HG02798 (cell line): ENCODE results near the gene JPH4.
A peak's percentile ranks its signal among the peaks of the same experiment; 100 is the strongest.
"Not testable (repeated sequence)": the region's sequence is repeated elsewhere in the genome, so short reads cannot be mapped to it uniquely, and the experiment has no call there.

Experiments
- ATAC-seq: cut with Tn5 transposase; IDR thresholded peaks from one replicate; pipeline ENCODE4 v1.9.1; 2021; ENCODE audit warnings: mild to moderate bottlenecking; ENCODE audit not compliant: unreplicated experiment, poor library complexity

JPH4 gene

DNA sequence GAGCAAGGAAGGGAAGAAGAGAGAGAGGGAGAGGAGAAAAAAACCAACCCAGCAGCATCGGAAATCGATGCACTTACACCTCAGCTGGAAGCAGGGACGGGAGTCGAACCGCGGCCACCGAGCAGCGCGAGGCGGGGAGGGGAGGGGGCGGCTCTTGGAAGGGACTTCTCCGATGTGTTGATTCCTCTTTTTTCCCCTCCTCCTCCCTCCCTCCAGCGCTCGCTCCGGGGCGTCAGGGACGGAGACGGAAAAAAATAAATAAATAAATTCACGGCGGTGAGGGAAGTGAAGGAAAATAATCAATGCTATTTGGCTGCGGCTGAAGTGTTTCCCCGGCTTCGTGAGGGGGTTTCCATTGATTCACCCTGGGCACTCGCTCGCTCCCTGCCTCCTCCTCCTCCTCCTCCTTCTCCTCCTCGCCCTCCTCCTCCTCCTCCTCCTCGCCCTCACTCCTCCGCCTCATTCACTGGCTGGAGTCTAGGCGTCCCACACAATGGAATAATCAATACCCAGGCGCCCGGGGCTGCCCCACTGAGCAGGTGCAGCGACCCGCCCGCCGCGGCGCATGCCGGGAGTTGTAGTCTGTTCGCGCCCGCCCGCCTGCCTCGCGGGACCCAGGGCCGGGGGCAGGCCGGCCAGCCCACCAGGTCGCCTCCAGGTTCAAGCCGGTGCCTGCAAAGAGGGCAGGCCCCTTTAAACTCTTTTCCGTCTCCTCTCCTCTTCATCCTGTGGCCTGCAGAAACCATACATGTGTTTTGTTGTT, 27.1 kb downstream of the JPH4 start, which contains the start of gene ZFHX2:
ZFHX2 (minus strand) TSS at position 500 of the 763 bp plus-strand sequence. CDS start 16,440 bp downstream, outside the sequence.
- peak; percentile 64 for ATAC-seq

DNA sequence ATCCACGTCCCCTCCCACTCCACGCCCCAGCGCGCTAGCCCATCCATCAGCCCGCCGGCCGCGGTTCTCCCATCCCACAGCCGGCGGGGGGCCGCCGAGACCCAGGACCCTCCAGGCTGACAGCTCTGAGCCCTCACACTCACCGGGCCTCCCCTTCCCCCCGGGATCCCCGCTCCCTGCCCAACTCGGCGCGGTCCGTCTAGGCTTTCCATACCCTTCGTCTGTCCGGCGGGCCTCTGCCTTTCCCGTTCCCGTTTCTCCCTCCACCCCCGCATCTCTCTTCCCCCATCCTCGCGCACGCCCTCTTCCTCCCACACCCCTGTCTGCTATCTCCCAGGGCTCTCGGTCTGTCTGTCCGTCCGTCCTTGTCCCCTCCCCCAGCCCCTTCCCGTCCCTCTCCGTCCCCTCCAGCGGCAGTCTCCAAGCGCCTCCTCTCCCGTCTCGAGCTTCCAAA, 27.8 kb downstream of the JPH4 start:
- ATAC-seq, result no peak

DNA sequence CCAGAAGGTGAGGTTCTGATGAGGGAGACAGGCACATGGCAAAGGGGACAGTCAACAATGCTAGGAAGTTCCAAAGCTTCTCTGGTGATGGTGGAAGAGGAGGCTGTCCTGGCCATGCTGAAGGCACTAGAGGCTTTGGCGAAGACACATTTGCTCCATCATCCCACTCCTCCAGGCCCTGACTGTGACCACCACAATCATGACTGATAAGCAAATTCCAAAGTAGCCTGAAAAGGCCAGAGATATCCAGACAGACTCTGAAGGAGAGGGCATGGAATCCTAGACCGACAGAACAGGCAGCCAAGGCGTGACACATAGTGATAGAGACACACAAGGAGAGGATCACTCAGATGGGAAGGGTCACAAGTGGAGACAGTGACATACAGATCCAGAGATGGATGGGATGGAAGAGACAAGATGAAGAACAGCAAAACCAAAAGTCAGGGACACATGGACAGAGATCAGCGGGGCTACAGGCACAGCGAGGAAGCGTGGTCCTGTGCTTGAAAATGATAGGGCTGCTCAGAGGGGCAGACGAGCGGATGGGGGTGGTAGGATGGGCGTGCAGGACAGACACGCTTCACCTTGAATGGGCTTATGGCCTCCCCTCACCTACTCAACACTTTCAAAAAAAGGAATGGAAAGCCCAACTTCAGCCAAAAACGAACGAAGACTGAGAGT, 28.3 kb downstream of the JPH4 start:
- no peak for ATAC-seq

DNA sequence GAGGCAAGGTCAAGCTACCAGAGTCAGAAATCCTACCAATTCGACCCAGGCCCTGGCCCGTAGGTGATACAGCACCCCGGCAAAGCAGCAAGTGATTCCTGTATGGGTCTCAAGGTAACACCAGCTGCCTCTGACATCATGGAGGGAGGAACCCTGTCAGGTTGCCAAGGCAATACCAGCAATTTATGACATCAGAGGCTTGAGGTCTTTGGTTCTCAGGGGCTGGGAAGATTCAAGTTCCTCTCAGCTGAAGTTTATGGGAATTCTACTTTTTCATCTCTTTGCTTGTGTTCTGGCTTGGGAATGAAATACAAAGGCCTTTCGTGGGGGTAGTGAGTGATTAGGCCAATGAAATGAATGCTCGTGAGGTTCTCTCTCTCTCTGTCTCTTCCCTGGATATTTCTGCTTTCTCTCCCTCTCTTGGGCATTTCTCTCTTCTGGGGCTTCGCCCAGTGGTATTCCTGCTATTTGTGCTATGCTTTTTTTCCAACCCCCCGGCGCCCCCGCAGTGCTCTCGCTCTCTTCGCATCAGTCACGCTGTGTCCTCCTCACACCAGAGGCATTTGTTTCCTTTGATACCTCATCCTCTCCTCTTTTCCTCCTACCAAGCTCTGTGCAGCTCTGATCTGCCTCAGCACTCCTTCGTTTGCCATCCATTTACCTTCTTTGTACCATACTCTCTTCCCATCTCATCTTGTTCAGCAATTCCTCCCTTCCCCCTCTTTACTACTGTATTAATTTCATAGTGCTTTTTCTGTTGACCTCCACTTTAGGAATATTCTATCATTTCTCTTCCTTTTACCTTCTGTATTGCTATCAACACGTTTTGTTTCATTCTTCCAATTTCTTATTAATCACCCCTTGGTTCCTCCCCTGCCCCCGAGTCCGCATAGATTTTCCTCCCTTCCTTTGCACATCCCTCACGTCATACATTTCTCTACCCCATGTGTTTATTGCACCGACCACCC, 30.0 kb downstream of the JPH4 start:
- no peak for ATAC-seq

DNA sequence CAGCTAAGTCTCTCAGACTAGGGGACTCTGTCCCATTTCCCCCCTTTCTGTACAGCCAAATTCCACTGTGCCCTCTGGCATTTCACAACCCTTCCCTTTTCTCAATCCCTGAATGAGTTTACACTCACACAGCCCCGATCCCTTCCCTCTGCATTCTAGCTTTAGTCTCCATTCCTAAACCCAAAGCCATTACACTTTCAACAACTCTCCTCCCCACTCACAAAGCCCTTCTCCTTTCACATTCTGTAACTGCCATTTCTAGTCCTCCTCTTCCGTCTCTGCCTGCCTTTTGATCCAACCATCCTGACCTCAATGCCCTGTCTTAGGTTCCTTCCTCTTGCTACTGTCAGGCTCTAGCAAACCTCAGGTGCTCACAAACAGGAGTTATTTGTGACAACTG, 30.7 kb downstream of the JPH4 start:
- no peak for ATAC-seq

DNA sequence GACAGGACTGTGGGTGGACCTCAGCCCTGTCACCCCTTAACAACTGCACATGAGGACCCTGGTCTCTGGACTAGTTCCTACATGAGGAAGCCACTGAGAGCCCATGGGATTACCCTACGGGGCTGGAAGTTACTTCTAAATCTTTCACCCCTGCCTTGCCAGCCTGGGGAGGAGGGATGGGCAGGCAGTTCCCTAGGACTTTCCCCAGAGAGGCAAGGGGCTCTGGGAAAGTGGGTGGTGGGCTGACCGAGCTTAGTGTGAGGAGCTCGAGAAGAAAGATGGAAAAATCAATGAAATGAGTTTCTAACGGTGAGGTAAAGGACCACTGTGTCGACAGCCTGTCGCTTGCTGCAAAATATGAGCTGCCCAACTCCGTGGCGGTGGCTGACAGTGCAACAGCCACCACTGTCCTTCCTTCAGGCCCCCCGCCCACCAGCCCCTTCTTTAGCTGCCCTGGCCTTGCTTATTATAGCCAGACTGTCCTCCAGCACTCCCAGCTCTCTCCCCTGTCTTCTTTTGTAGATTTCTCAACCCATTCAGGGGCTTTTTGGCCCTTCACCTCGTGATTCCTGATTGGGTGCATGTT, 32.0 kb downstream of the JPH4 start:
- no peak for ATAC-seq

DNA sequence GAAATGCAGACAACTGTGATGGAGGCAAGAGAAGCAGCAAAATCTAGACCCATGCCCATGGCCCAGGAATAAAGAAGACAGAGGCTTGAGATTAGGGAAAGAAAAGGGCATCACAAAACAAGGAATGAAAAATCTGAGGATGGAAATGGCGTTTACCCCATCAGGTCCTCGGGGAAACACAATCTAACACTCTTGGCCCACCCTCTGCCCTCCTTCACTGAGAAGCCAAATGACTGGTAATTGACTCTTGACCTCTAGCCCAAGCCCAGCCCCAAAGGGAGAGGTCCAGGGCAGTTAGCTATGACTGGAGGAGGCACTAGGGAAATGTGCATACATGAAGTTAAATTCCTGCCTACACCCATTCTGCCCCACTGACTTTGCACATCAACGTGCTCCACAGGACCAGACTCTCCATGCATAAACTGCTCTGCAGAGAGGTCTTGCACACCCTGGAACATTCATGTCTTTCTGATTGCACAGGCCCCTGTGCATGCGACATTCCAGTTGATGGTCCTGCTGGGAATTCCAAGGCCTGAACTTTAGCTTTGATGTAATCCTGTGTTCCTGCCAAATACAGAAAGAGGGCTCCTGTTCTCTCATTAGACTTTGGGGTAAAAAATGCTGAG, 32.7 kb downstream of the JPH4 start:
- ATAC-seq, result no peak

DNA sequence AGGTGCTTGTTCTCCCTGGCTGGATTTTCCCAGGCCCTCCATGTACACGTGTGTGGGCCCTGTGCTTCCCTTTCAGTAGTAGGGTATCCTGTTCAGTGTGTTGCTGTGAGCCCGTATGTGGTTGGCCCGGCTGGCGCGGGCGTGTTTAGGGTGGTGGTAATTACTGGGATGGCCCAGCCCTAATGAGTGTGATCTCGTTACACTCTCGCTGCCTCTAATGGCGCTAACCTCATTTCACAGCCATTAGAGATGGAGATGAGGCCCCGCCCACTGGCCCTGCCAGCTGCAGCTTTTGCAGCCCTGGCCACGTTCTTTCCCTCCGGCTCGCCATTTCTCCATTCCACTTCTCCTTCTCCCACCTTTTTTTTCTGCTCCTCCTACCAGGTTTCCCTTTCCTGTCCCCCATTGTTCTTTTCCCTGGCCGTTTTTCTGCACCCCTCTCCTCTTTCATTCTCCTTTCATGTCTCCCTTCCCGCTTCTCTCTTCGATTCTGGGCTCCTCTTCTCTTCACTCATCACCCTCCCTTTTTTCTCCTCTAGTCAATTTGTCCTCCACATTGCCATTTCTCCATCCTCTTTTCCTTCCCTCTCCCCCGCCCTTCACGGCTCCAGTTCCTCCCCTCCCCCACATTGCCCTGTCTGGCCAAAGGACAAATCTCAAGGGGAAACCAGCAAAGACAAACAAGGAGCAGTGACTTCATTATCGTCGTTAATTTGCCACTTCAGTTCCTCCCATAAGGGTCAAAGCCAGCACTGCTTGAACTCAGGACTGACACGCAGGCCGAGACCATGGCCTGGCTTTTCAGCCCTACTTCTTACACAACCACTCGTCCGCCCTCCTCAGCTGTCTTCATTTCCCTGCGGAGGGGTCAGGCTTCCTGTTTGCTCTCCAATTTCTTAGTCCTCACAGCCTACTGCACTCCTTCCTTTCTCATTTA, 33.8 kb downstream of the JPH4 start:
- ATAC-seq, result no peak

DNA sequence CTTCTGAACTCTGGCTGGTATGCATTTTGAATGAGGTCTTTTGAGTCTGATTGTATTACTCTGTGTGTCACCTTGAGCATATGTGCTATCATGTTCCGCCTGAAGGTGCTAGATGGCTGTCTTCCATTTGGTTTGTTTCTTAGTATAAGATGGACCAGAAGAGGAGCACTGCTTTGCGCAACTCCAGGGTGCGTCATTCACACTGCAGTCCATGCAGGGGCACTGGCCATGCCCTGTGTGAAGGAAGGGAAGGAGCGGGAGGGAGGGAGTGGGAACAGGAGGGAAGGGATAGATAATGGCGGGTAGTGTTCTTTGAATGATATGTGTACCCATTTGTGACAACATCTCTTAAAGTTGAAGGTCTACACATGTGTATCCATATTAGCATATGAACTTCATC, 35.2 kb downstream of the JPH4 start:
- no peak for ATAC-seq

DNA sequence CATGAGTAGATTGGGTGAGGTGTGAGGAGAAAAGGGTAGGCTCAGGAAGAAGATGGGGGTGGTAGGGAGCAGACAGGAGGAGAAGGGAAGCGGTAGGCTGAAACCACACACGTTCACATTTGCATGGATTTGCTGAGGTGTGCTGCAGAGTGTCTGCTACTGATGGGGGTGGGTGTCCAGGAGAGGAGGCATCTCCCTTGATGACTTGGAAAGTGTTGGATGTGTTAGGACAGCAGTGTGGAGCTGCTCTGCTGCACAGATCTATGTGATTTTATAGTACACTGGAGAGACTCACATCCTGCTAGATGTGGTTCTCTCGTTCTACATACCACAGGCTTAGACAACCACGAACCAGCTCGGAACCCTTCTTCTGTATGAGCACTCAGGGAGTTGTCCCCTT, 36.3 kb downstream of the JPH4 start:
- ATAC-seq, result no peak

DNA sequence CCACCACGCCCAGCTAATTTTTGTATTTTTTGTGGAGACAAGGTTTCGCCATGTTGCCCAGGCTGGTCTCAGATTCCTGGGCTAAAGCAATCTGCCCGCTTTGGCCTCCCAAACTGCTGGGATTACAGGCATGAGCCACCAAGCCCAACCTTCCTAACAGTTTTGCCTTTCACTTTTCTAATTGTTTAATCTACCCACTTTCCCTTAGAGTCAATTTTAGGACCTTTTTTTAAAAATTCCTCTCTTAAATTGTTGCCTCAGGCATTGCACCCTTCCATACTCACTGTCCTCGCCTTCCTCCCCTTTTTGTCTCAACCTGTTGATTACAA, 38.5 kb downstream of the JPH4 start:
- ATAC-seq, result no peak

DNA sequence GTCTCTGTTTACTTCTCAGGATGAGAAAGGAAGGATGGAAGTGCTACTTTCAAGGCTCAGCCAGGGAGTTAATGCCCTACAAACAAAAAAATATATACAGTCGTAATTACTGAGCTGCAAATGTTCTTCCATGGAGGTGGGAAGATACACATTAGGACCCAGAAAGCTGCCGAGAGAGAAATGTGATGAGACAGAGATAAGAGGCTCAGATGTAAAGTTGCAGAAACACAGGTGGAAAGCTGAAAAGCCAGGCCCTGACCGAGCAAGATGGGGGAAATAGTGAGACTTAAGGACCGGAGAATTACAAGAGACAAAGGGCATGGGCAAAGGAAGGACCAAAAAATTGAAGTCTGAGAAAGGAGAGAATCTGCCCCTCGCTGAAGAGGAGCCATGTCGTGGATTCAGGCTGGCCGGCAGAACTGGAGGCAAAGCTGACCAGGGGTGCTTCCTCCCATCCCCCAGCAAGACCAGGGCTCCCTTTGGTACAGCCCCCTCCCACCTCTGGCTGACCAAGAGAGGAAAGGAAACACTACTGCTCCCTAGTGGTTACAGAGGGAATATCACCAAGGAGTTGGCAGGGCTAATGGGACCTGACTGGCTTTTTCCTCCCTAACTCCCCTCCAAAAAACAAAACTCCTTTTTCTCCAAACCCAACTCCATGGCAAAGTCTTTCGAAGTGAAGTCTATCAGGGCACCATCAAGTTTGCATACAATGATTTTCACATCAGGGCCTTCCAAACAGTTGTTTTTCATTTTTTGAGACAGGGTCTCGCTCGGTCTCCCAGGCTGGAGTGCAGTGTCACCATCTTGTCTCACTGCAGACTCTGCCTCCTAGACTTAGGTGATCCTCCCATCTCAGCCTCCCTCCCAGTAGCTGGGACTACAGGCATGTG, 39.1 kb downstream of the JPH4 start:
- peak; percentile 63 for ATAC-seq

DNA sequence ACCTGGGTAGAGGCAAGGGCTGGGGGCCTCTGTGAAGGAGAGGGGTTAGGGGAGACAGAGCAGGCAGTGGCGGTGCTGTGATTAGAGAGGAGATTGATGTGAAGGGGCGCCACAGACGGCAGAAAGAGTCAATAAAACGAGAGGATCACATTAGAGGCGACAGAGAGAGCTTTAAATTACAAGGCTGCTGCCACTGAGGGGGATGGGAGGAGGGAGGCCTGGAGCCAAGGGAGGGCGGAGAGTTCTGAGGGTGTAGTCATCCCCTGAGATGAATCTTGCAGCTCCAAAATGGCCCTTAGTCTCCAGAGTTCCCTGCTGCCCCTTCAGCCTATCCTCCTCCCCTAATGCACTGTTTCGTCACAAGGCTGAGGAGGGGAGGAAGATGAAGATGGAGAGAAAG, 39.8 kb downstream of the JPH4 start:
- ATAC-seq, result no peak

DNA sequence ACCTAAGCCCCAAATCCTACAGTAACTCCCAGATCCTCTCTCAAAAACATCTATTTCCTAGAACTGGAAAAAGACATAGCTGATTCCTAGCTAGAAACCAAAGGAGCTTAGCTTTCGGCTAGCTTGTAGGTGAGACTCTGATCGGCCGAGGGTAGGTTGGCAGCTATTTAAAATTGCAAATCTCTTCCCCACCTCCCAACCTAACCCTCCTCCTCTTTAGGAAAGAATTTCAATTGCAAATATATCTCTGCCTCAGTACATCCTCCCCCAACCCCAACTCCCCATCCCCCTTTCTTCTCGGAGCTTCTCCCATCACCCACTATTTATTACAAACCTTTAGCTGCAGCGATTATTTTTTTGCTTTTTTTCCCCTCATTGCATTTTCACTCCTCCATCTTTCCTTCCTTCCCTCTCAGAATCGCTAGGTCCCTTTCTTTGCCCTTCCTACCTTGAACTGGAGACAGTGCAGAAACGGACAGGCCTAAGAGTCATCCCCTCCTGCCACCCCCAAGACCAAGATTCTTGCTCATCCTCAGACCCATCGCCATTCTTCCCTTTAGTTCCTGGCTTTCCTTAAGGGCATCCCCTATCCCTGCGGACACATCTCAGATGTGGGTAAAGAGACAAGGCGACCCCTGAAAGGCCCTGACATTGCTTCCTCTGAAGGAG, 40.4 kb downstream of the JPH4 start:
- ATAC-seq, result no peak

DNA sequence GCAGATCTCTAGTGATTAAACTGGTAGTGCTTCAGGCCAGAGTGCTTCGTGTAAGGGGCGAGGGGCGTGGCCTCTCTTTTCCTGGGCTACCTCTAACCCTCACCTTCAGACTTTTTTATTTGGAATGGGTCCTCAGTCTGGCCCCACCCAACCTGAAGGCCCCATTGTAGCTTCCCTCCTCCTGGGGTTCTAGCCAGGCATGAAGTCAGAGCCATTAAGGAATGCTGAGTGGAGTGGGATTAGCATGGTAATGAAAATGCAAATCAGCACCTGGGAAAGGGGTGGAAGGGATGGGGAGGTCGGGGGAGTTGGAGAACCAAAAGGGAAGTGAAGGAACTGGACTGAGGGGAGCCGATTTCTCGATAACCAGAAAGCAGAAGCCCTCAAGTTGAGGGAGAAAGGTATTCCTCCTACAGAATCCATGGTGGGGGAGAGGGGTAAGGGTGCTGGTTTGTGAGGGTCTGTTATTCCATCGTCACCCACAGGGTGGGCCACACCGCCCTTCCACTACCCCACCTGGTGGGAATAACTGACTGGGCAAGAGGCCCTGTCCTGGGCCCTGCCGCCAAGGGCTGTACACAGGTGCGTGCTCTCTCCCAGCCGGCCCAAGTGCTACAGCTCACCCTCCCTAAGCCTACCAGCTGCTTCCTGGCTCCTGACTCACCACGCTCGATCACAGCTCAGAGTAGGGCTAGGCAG, 41.1 kb downstream of the JPH4 start:
- ATAC-seq, result no peak

DNA sequence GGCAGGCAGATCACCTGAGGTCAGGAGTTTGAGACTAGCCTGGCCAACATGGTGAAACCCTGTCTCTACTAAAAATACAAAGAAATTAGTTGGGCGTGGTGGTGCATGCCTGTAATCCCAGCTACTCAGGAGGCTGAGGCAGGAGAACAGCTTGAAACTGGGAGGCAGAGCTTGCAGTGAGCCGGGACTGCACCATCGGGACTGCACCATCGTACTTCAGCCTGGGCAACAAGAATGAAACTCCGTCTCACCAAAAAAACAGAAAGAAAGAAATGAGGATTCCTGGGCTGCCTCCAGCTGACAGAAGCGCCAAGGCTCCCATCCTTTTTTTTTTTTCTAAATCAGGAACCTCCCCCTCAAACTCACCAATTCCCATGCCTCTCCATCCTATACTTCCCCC, 41.7 kb downstream of the JPH4 start:
- not testable (repeated sequence) for ATAC-seq

DNA sequence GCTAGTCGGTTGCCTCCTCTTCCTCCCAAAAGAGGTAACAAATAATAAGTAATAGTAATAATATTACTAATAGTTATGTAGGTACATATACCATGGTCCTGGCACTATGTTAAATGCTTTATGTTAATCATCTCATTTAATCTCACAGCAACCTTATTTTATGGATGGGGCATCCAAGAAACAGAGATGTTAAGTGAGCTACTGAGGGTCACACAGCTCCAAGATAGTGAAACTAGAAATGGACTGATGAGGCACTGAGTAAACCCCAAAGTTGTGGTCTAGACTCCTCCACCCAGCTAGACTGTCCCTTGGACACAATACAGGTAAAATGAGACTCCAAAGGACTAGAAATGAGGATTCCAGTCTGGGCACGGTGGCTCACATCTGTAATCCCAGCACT, 42.1 kb downstream of the JPH4 start:
- no peak for ATAC-seq
